Urothelium cell line (cell line): ENCODE results near the gene TERF2IP.
A peak's percentile ranks its signal among the peaks of the same experiment; 100 is the strongest.

Experiments used
- DNase-seq: peaks from one replicate; pipeline ENCODE4 v3.0.0; 2011; ENCODE audit warnings: low spot score, mixed read lengths
- FAIRE-seq: peaks from 2 replicates; lab custom pipeline; 2011; peaks lifted over from hg19 to GRCh38; lab: Jason Lieb, UNC

TERF2IP gene

GRCh38 chr16:75647492-75648264, at the start of gene TERF2IP, which contains the start of gene KARS1:
Gene TERF2IP, plus strand, starts transcription at chr16:75647773. Its CDS starts 110 bp downstream, at chr16:75647883.
Gene KARS1, minus strand, starts transcription at chr16:75647665. Its CDS starts 26 bp downstream, at chr16:75647639.
- FAIRE-seq, result peak; percentile 5
- DNase-seq, result peak; percentile 98

GRCh38 chr16:75599452-75600277, 47.9 kb upstream of the TERF2IP start:
- no peak for FAIRE-seq
- no peak for DNase-seq

GRCh38 chr16:75603241-75603640, 44.3 kb upstream of the TERF2IP start:
- DNase-seq, result no peak
- FAIRE-seq, result no peak

- no peak for FAIRE-seq
- DNase-seq, result no peak
These were observed 41.1 kb upstream of the TERF2IP start for GRCh38 chr16:75606507-75606906.

- DNase-seq (no peak), FAIRE-seq (no peak)
These were observed 33.3 kb upstream of the TERF2IP start for GRCh38 chr16:75614066-75614897.

GRCh38 chr16:75615619-75616018, 32.0 kb upstream of the TERF2IP start:
- FAIRE-seq, result no peak
- no peak for DNase-seq

GRCh38 chr16:75616521-75617010, 31.0 kb upstream of the TERF2IP start:
- DNase-seq, result no peak
- no peak for FAIRE-seq

- DNase-seq (no peak), FAIRE-seq (no peak)
These were observed 30.5 kb upstream of the TERF2IP start for GRCh38 chr16:75617121-75617520.

- no peak for DNase-seq
- no peak for FAIRE-seq
These were observed 28.8 kb upstream of the TERF2IP start for GRCh38 chr16:75618780-75619179.

GRCh38 chr16:75620326-75621169, 27.0 kb upstream of the TERF2IP start:
- FAIRE-seq (no peak), DNase-seq (no peak)

- DNase-seq (peak; percentile 44), FAIRE-seq (no peak)
These were observed 26.4 kb upstream of the TERF2IP start for GRCh38 chr16:75621170-75621477.

- FAIRE-seq, result no peak
These were observed 24.6 kb upstream of the TERF2IP start, which contains the start of gene ADAT1 for GRCh38 chr16:75622761-75623605. Gene ADAT1, minus strand, starts transcription at chr16:75623281. Its CDS starts 2,482 bp downstream, at chr16:75620799.

GRCh38 chr16:75624921-75625334, 22.6 kb upstream of the TERF2IP start:
- FAIRE-seq, result no peak
- DNase-seq, result no peak

More at GRCh38 chr16:75622761-75623605, 24.6 kb upstream of the TERF2IP start, which contains the start of gene ADAT1:
- peak; percentile 97 for DNase-seq

- FAIRE-seq, result no peak
These were observed 20.8 kb upstream of the TERF2IP start for GRCh38 chr16:75626806-75627205.

GRCh38 chr16:75627851-75628250, 19.7 kb upstream of the TERF2IP start:
- FAIRE-seq, result no peak
- no peak for DNase-seq

More at GRCh38 chr16:75626806-75627205, 20.8 kb upstream of the TERF2IP start:
- DNase-seq, result no peak

- DNase-seq, result no peak
These were observed 19.2 kb upstream of the TERF2IP start for GRCh38 chr16:75628351-75628750.

GRCh38 chr16:75629132-75629531, 18.4 kb upstream of the TERF2IP start:
- DNase-seq (no peak), FAIRE-seq (no peak)

More at GRCh38 chr16:75628351-75628750, 19.2 kb upstream of the TERF2IP start:
- no peak for FAIRE-seq

GRCh38 chr16:75630052-75630451, 17.5 kb upstream of the TERF2IP start:
- FAIRE-seq (no peak), DNase-seq (no peak)

GRCh38 chr16:75632857-75633256, 14.7 kb upstream of the TERF2IP start:
- no peak for FAIRE-seq
- no peak for DNase-seq
